Effector memory CD8-positive, alpha-beta T cell (primary cell): Measurements from ENCODE around the gene RAI14.
"Not testable (repeated sequence)": the region's sequence is repeated elsewhere in the genome, so short reads cannot be mapped to it uniquely, and the experiment has no call there.

Source experiments
- ATAC-seq: fragments of 150-1000 bp; cut with Tn5 transposase; replicated peaks from 2 replicates; pipeline ENCODE4 v1.10.0; 2021; ENCODE audit warnings: mild to moderate bottlenecking, moderate library complexity
- DNase-seq, 3 experiments: peaks; one replicate each; pipeline ENCODE4 v3.0.0; 2021
- H3K27ac Mint-ChIP-seq, 2 donors: one replicate each; pipeline ENCODE4 v1.8.0; 2022; ENCODE audit warnings: mild to moderate bottlenecking in 2 of 2, mixed read lengths in 2 of 2, moderate library complexity in 2 of 2
- H3K27me3 Mint-ChIP-seq, 2 donors: one replicate each; pipeline ENCODE4 v1.8.0; 2022; ENCODE audit warnings: mixed read lengths in 2 of 2
- H3K36me3 Mint-ChIP-seq: one replicate; pipeline ENCODE4 v1.8.0; 2022; ENCODE audit warnings: mild to moderate bottlenecking, moderate library complexity, mixed read lengths; ENCODE audit not compliant: insufficient read depth
- H3K4me1 Mint-ChIP-seq, 2 donors: one replicate each; pipeline ENCODE4 v1.8.0; 2022; ENCODE audit warnings: low read depth in 2 of 2, mixed read lengths in 2 of 2
- H3K4me3 Mint-ChIP-seq, 2 donors: one replicate each; pipeline ENCODE4 v1.8.0; 2022; ENCODE audit warnings: mild to moderate bottlenecking in 2 of 2, mixed read lengths in 2 of 2, moderate library complexity in 2 of 2
- H3K9me3 Mint-ChIP-seq, 2 donors: one replicate each; pipeline ENCODE4 v1.8.0; 2022; ENCODE audit warnings: mixed read lengths in 2 of 2

Gene RAI14

DNA sequence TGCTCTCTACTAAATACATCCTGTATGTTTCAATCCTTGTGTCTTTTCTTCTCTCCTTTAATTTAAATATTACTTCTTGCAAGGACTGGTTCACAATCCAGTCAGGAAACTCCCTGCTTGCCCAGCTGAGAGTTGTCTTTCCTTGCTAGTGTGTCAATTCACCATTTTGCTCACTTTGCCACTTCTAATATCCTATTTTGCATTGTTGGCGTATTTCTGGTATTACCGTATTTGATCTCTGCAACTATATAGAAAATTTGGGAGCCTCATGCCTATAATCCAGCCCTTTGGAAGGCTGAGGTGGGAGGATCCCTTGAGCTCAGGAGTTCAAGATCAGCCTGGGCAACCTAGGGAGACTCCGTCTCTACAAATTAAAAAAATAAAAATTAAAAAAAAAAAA is 92.3 kb downstream of the RAI14 start:
- H3K27ac Mint-ChIP-seq: no peak overlapping the region
- H3K27me3 Mint-ChIP-seq: peaks cover 0 to 4% of the 10 kb centered on the region in 2 donors
- H3K4me3 Mint-ChIP-seq: no peak overlapping the region
- H3K36me3 Mint-ChIP-seq: no peaks in the 10 kb centered on the region
- ATAC-seq (no peak), DNase-seq (no peak)
- H3K9me3 Mint-ChIP-seq: no peaks in the 10 kb centered on the region
- H3K4me1 Mint-ChIP-seq: no peaks in the 10 kb centered on the region

DNA sequence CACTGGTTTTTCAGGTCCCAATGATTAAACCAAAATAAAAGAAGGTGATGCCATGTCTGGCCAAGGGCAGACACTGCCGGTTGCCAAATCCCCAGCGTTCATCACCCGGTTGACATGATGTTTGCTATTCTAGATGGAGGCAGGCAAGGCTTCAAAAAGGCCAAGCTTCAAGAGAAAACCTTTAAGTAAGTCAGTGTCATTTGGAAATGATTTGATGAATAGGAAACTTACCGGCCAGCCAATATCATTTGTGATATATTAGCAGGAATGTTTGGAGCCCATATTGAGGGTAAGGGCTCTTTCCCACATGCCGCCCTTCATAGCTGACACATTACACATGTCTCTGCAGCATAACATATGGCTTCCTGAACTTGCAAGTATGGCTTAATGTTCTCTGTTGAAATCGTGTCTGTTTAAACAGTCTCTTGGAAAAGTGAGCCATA is 93.3 kb downstream of the RAI14 start:
- H3K27me3 Mint-ChIP-seq: peaks cover 2 to 4% of the 10 kb centered on the region in 2 donors
- no peaks in the 10 kb centered on the region for H3K36me3 Mint-ChIP-seq
- DNase-seq (no peak), ATAC-seq (no peak)
- no peak overlapping the region for H3K4me3 Mint-ChIP-seq
- H3K27ac Mint-ChIP-seq: no peak overlapping the region
- no peaks in the 10 kb centered on the region for H3K9me3 Mint-ChIP-seq
- no peaks in the 10 kb centered on the region for H3K4me1 Mint-ChIP-seq

DNA sequence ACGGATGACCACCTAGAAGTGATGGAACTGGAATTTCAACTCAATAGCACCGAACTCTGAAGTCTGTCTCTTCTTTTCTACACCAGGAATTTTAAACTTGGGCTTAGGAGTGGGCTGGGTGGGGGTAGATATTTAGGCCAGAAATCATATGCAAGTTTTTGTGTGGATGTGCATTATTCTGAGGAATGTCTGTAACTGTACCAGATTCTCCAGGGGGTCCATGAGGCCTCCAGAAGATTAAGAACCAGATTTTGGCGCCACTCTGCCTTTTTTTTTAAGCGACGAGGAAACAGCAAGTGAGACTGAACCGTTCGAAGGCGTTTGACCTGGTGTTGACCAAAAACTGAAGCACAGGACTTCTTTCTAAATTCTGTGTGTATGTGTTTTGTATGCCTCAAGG is 94.1 kb downstream of the RAI14 start:
- DNase-seq: no peak
- H3K27ac Mint-ChIP-seq: no peak overlapping the region
- H3K4me1 Mint-ChIP-seq: no peaks in the 10 kb centered on the region
- no peak overlapping the region for H3K4me3 Mint-ChIP-seq
- H3K36me3 Mint-ChIP-seq: no peaks in the 10 kb centered on the region
- no peaks in the 10 kb centered on the region for H3K9me3 Mint-ChIP-seq
- peaks cover 4 to 6% of the 10 kb centered on the region in 2 donors for H3K27me3 Mint-ChIP-seq
- no peak for ATAC-seq

DNA sequence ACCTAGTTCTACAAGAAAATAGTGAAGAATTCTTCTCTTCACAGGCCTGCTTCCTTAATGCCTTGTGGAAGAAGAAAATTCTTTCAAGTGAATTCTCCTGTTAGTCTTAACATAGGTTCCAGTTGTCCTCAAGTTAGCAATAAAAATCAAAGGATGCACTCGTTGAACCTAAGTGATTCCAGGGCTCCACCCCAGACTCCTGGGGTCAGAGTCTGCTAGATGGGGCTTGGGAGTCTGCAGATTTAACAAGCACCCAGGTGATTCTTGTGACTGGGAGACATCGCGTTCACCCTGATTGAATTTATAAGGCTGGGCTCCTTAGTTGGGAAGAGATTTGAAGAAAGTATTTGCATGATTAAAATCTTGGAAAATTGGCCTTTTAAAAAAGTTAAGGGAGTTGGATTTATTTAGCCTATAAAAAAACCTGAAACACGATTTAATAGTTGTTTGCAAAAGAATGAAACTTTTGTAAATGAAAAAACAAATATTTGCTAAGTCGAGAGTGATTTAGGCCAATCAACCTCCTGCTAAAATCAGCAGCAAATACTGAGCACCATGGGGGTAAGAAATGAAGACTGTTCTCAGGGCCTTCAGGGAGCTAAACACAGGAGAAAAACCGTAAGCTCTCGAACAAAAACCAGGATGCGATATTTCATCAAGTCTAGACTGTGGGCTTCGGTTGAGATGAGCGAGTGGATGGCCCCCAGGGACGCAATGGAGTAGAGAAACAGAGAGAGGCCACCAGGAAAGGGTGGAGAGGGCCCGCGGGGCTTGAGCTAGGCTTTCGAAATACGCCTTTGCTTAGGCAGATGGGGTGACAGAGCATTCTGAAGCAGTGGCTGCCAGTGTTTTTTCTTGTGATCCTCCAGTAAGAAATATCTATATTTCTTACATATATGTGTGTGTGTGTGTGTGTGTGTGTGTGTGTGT is 95.9 kb downstream of the RAI14 start:
- DNase-seq (no peak), ATAC-seq (no peak)
- Mint-ChIP-seq H3K27ac (no peak overlapping the region), H3K27me3 (peaks cover 6 to 12% of the 10 kb centered on the region in 2 donors), H3K9me3 (no peaks in the 10 kb centered on the region), H3K4me1 (no peaks in the 10 kb centered on the region), H3K36me3 (no peaks in the 10 kb centered on the region), H3K4me3 (no peak overlapping the region)

DNA sequence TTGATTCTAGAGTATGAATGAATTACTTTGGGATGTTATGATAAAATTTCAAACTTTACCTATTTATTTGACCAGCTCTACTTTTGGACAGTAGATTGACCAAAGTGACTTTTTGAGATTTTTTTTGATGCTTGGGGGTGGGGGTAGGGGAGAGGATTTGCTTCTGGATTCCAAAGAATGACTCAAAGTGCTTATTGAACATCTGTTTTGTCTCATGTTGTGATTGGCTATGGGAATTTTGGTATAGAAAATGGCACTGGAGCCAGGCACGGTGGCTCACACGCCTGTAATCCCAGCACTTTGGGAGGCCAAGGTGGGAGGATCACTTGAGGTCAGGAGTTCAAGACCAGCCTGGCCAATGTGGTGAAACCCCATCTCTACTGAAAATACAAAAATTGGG is 97.1 kb downstream of the RAI14 start:
- not testable (repeated sequence) for H3K4me3 Mint-ChIP-seq

DNA sequence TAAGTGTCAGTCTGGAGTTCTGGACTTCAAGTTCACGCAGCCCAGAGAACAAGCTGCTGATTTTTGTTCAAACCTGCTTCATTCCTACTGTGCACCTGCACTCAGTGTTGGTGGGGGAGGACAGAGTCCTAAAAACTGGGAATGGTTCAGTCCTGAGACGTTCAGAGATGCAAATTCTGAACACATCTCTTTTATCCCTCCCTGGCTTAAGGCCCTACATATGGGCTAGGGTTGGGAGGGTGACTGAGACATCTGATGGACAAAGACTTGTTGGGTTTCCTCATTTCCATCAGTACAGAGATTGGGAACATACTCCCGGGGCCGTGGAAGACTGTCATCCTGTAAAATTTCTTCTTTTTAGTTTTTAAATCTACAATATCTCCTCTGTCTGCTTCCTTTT is 99.8 kb downstream of the RAI14 start:
- peaks cover 6 to 10% of the 10 kb centered on the region in 2 donors for H3K27me3 Mint-ChIP-seq
- no peak overlapping the region for H3K4me3 Mint-ChIP-seq
- no peak for ATAC-seq
- H3K27ac Mint-ChIP-seq: no peak overlapping the region
- DNase-seq: no peak
- no peaks in the 10 kb centered on the region for H3K4me1 Mint-ChIP-seq
- H3K9me3 Mint-ChIP-seq: no peaks in the 10 kb centered on the region
- peaks cover 3% of the 10 kb centered on the region for H3K36me3 Mint-ChIP-seq

More for the DNA sequence above, 97.1 kb downstream of the RAI14 start:
- H3K36me3 Mint-ChIP-seq, H3K9me3 Mint-ChIP-seq, ATAC-seq, H3K27ac Mint-ChIP-seq, DNase-seq, H3K4me1 Mint-ChIP-seq: not testable (repeated sequence)
- H3K27me3 Mint-ChIP-seq: peaks cover 6 to 14% of the 10 kb centered on the region in 2 donors

DNA sequence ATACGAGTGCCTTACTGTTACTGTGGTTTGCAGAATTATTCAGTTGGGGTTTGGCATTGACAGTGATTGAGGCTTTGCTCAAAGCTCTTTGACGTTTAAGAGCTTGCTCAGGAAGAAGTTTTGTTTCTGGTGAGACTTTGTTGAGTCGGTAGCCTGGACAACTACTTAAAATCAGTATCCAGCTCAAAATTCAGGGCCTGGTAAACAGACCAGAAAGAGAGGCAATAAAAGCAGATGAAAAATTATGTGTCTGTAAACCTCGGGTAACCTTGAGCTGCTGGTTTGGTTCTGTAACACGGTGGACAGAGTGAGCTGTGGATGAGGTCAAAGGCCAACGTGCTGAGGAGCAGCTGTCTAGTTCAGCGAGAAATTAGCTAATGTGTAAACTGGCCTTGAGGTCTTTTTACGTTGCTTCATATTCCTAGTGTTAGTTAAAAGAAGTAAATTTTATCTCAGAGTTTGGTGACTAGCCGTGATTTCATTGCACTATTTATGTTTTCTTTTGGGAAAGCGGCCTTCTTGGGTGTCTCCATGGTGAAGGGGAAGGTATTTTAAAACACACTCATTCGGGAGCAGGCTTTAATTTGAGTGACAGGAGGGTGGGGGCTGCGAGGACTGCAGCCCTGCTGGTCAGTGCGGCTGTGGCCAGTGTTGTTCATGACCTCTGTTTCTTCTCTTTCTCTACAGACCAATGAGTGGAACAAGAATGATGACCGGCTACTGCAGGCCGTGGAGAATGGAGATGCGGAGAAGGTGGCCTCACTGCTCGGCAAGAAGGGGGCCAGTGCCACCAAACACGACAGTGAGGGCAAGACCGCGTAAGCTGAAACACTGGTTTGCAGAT is 100.9 kb downstream of the RAI14 start:
- Mint-ChIP-seq H3K4me3 (no peak overlapping the region), H3K36me3 (peaks cover 3% of the 10 kb centered on the region), H3K9me3 (no peaks in the 10 kb centered on the region), H3K4me1 (no peaks in the 10 kb centered on the region), H3K27ac (no peak overlapping the region), H3K27me3 (peaks cover 6 to 10% of the 10 kb centered on the region in 2 donors)
- DNase-seq (no peak), ATAC-seq (no peak)

DNA sequence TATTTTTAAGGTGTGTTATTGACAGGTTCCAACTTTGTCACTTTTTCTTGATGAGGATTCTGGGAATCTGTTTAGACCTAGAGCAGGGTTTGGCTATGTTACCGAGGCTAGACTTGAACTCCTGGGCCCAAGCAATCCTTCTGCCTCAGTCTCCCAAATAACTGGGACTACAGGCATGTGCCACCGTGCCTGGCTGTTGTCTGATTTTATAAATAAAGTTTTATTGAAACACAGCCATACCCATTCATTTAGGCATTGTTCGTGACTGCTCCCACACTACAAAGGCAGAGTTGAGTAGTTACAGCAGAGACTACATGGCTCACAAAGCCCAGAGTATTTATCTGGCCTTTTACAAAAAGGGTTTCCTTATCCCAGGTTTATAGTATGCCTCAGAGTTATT is 102.4 kb downstream of the RAI14 start:
- Mint-ChIP-seq H3K27me3 (peaks cover 6 to 14% of the 10 kb centered on the region in 2 donors), H3K4me1 (no peaks in the 10 kb centered on the region), H3K4me3 (no peak overlapping the region), H3K36me3 (peaks cover 3% of the 10 kb centered on the region), H3K27ac (no peak overlapping the region), H3K9me3 (no peaks in the 10 kb centered on the region)
- ATAC-seq: no peak
- DNase-seq: no peak

DNA sequence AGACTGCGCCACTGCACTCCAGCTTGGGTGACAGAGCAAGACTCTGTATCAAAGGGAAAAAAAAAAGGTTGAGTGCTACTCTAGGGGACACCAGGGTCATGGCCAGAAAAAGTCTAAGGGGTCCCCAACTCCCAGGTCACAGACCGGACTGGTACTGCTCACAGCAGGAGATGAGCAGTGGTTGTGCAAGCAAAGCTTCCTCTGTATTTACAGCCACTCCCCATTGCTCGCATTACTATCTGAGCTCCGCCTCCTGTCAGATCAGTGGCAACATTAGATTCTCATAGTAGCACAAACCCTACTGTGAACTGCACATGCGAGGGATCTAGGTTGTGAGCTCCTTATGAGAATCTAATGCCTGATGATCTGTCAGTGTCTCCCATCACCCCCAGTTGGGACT is 103.1 kb downstream of the RAI14 start:
- not testable (repeated sequence) for DNase-seq, H3K9me3 Mint-ChIP-seq, ATAC-seq, H3K27ac Mint-ChIP-seq, H3K4me1 Mint-ChIP-seq, H3K36me3 Mint-ChIP-seq, H3K4me3 Mint-ChIP-seq
- H3K27me3 Mint-ChIP-seq: peaks cover 6 to 19% of the 10 kb centered on the region in 2 donors

DNA sequence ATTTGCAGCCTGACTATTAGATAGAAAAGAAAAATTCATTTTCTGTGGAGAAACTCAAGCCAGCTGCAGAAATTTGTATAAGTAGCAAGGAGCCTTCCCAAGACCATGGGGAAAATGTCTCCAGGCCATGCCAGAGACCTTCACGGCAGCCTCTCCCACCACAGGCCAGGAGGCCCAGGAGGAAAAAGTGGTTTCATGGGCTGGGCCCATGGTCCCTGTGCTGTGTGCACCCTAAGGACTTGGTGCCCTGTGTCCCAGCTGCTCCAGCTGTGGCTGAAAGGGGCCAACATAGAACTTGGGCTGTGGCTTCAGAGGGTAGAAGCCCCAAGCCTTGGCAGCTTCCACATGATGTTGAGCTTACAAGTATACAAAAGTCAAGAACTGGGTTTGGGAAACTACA is 109.5 kb downstream of the RAI14 start:
- ATAC-seq (no peak), DNase-seq (no peak)
- H3K27me3 Mint-ChIP-seq: peaks cover 15 to 18% of the 10 kb centered on the region in 2 donors
- H3K4me1 Mint-ChIP-seq: no peaks in the 10 kb centered on the region
- H3K36me3 Mint-ChIP-seq: no peaks in the 10 kb centered on the region
- no peak overlapping the region for H3K4me3 Mint-ChIP-seq
- no peaks in the 10 kb centered on the region for H3K9me3 Mint-ChIP-seq
- no peak overlapping the region for H3K27ac Mint-ChIP-seq

DNA sequence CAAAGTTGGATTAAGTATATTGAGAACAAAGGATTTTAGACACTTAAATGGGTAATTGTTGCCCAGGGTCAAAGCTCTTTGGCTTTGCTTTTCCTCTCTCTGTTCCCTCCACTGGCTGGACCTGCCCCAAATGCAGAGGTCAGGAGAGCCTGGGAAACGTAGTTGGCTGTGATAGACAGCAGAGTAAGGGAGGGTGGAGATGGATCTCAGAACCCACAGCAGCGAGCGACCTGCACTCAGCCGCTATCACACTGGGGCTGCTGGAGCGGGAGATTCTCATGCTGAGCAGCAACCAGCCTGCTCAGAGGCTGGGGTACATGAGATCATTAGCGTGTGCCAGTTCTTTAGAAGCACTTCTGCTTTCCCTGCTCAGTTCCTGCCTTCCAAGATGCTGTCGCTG is 111.1 kb downstream of the RAI14 start:
- Mint-ChIP-seq H3K4me1 (no peaks in the 10 kb centered on the region), H3K27me3 (peaks cover 15 to 24% of the 10 kb centered on the region in 2 donors), H3K9me3 (no peaks in the 10 kb centered on the region), H3K36me3 (no peaks in the 10 kb centered on the region), H3K27ac (no peak overlapping the region), H3K4me3 (no peak overlapping the region)
- no peak for ATAC-seq
- DNase-seq: no peak

DNA sequence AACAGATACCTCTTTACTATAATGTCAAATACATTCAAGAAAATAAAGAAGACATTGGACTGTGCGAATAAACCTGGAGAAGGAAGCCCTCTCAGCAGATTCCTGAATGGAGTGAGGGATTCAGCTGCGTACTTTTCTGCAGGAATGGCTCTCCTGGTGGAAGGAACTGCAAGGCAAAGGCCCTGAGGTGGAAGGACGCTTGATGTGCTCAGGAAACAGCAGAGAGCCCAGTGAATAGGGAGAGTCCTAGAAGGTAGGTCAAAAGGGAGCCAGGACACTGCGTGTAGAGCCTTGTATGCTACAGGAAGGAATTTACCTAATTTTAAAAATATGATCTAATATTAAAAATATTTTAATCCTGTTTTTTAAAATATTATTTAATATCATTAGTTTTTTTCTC is 114.4 kb downstream of the RAI14 start:
- DNase-seq: no peak
- ATAC-seq: no peak
- Mint-ChIP-seq H3K4me1 (no peaks in the 10 kb centered on the region), H3K4me3 (no peak overlapping the region), H3K27me3 (peaks cover 26 to 41% of the 10 kb centered on the region in 2 donors), H3K36me3 (no peaks in the 10 kb centered on the region), H3K27ac (no peak overlapping the region), H3K9me3 (peaks cover 0 to 12% of the 10 kb centered on the region in 2 donors)

DNA sequence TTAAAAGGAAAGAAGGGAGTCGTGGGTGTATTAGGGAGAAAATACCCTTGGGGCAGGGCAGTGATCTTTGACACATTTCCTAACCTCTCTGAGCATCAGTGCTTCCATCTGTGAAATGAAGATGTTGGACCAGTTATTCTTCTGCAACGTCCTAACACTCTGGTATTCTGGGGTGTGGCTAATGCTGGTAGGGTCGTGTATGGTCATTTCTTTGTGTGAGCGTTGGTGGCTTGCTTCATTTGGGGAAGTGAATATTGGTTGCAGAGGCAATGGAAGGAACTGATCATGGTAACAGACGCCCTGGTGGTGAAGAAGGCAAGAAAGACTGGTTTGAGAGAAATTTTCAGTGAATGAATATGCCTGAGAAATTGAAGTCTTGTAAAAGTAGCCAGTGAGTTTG is 114.9 kb downstream of the RAI14 start:
- no peaks in the 10 kb centered on the region for H3K4me1 Mint-ChIP-seq
- peaks cover 0 to 18% of the 10 kb centered on the region in 2 donors for H3K9me3 Mint-ChIP-seq
- H3K36me3 Mint-ChIP-seq: no peaks in the 10 kb centered on the region
- no peak for ATAC-seq
- H3K27ac Mint-ChIP-seq: no peak overlapping the region
- H3K27me3 Mint-ChIP-seq: peaks cover 32 to 45% of the 10 kb centered on the region in 2 donors
- H3K4me3 Mint-ChIP-seq: no peak overlapping the region
- DNase-seq: no peak
